HG03064 (cell line): ENCODE data around the gene SLC22A6.

Source experiments
- ATAC-seq: cut with Tn5 transposase; IDR thresholded peaks from one replicate; pipeline ENCODE4 v1.9.1; 2021; ENCODE audit warnings: low read depth; ENCODE audit not compliant: unreplicated experiment

The SLC22A6 gene

GRCh38 chr11:62984451-62984991 is at the start of gene SLC22A6:
TSS of gene SLC22A6 (minus strand) at chr11:62984967. CDS start at chr11:62984690, 277 bp downstream.
- no peak for ATAC-seq

GRCh38 chr11:63032457-63032856 is 47.7 kb upstream of the SLC22A6 start:
- ATAC-seq = no peak

GRCh38 chr11:63023841-63024648 is 39.3 kb upstream of the SLC22A6 start:
- no peak for ATAC-seq

- no peak for ATAC-seq
Measured at GRCh38 chr11:63023222-63023814, 38.6 kb upstream of the SLC22A6 start.

- ATAC-seq = no peak
Measured at GRCh38 chr11:63022441-63022840, 37.7 kb upstream of the SLC22A6 start.

- ATAC-seq = no peak
Measured at GRCh38 chr11:63020671-63021291, 36.0 kb upstream of the SLC22A6 start.

GRCh38 chr11:63019506-63019905 is 34.7 kb upstream of the SLC22A6 start:
- ATAC-seq = no peak

GRCh38 chr11:63017306-63017974 is 32.7 kb upstream of the SLC22A6 start:
- ATAC-seq = no peak

- ATAC-seq = no peak
Measured at GRCh38 chr11:63015521-63016215, 30.9 kb upstream of the SLC22A6 start, which contains the start of gene SLC22A8. TSS of gene SLC22A8 (minus strand) at chr11:63015841. CDS start at chr11:63014958, 883 bp downstream.

GRCh38 chr11:63014408-63015055 is 29.8 kb upstream of the SLC22A6 start:
- no peak for ATAC-seq

- no peak for ATAC-seq
Measured at GRCh38 chr11:63012839-63013238, 28.1 kb upstream of the SLC22A6 start.

GRCh38 chr11:63012430-63012829 is 27.7 kb upstream of the SLC22A6 start:
- ATAC-seq = no peak

- no peak for ATAC-seq
Measured at GRCh38 chr11:63010934-63011439, 26.2 kb upstream of the SLC22A6 start.

- ATAC-seq = no peak
Measured at GRCh38 chr11:63007920-63008319, 23.2 kb upstream of the SLC22A6 start.

- no peak for ATAC-seq
Measured at GRCh38 chr11:63001456-63001855, 16.7 kb upstream of the SLC22A6 start.

- ATAC-seq = no peak
Measured at GRCh38 chr11:62999649-63000048, 14.9 kb upstream of the SLC22A6 start.

GRCh38 chr11:62999156-62999555 is 14.4 kb upstream of the SLC22A6 start:
- ATAC-seq = no peak

- ATAC-seq = no peak
Measured at GRCh38 chr11:62996271-62996670, 11.5 kb upstream of the SLC22A6 start.

GRCh38 chr11:62994775-62995174 is 10.0 kb upstream of the SLC22A6 start:
- ATAC-seq = no peak
